ENCODE measurements around the gene UGT2B28. TPM values are rescaled to one million over a fixed set of nuclear protein-coding genes. Genes with fewer than 3 reads are reported as not detected.
"Not testable (repeated sequence)": the region's sequence is repeated elsewhere in the genome, so short reads cannot be mapped to it uniquely, and the experiment has no call there.

The UGT2B28 gene
- total RNA-seq, 1 experiment from 2014 or later: not detected

DNA sequence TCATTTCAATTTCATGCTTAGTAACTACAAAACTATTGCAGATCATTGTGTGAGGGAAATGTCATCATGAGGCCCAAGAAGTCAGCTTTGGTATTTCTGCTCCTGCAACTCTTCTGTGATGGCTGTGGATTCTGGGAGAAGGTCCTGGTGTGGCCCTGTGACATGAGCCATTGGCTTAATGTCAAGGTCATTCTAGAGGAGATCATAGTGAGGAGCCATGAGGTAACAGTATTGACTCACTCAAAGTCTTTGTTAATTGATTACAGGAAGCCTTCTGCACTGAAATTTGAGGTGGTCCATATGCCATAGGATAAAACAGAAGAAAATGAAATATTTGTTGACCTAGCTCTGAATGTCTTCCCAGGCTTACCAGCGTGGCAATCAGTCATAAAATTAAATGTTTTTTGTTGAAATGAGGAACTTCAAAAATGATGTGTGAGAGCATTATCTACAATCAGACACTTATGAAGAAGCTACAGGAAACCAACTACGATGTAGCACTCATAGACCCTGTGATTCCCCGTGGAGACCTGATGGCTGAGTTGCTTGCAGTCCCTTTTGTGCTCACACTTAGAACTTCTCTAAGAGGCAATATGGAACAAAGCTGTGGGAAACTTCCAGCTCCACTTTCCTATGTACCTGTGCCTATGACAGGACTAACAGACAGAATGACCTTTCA, 37.6 kb upstream of the UGT2B28 start:
- H3K27me3 Mint-ChIP-seq (ENCODE audit: insufficient read depth, unreplicated experiment); H3K4me3 Mint-ChIP-seq (ENCODE audit: unreplicated experiment); H3K36me3 Mint-ChIP-seq (ENCODE audit: insufficient read depth, unreplicated experiment); H3K4me3 ChIP-seq (ENCODE audit: low read depth, low read length); POLR2A ChIA-PET; H3K9me3 ChIP-seq; intact Hi-C loops (cut with micrococcal nuclease; ENCODE audit: unreplicated experiment); H3K27ac Mint-ChIP-seq (ENCODE audit: unreplicated experiment); H3K36me3 ChIP-seq (ENCODE audit: control insufficient read depth, insufficient read depth, low read length); CTCF ChIA-PET; H3K27me3 ChIP-seq (replicated peaks; ENCODE audit: control insufficient read depth, insufficient read depth, low read length); BruUV-seq (replicated peaks); DNase-seq: not testable (repeated sequence)
- Mint-ChIP-seq H3K9me3 (ENCODE audit: unreplicated experiment) (peaks cover 15% of the 10 kb centered on the region), H3K4me1 (ENCODE audit: low read depth, unreplicated experiment) (peaks cover 16% of the 10 kb centered on the region)
- H3K4me1 ChIP-seq: peaks cover 20% of the 10 kb centered on the region

- DNase-seq; POLR2A ChIA-PET; H3K9me3 Mint-ChIP-seq (ENCODE audit: unreplicated experiment); H3K4me1 ChIP-seq; H3K36me3 ChIP-seq (ENCODE audit: control insufficient read depth, insufficient read depth, low read length); H3K9me3 ChIP-seq; H3K4me3 ChIP-seq (ENCODE audit: low read depth, low read length); CTCF ChIA-PET; H3K27ac Mint-ChIP-seq (ENCODE audit: unreplicated experiment); H3K27me3 ChIP-seq (replicated peaks; ENCODE audit: control insufficient read depth, insufficient read depth, low read length); H3K4me3 Mint-ChIP-seq (ENCODE audit: unreplicated experiment); intact Hi-C loops (cut with micrococcal nuclease; ENCODE audit: unreplicated experiment); H3K36me3 Mint-ChIP-seq (ENCODE audit: insufficient read depth, unreplicated experiment); H3K27me3 Mint-ChIP-seq (ENCODE audit: insufficient read depth, unreplicated experiment); BruUV-seq (replicated peaks); H3K4me1 Mint-ChIP-seq (ENCODE audit: low read depth, unreplicated experiment): not testable (repeated sequence)
Measured at GRCh38 chr4:69250884-69251283, 29.4 kb upstream of the UGT2B28 start.

- H3K36me3 ChIP-seq (ENCODE audit: control insufficient read depth, insufficient read depth, low read length); CTCF ChIA-PET; POLR2A ChIA-PET; H3K4me3 ChIP-seq (ENCODE audit: low read depth, low read length); H3K27ac Mint-ChIP-seq (ENCODE audit: unreplicated experiment); H3K4me1 Mint-ChIP-seq (ENCODE audit: low read depth, unreplicated experiment); intact Hi-C loops (cut with micrococcal nuclease; ENCODE audit: unreplicated experiment); DNase-seq; H3K9me3 Mint-ChIP-seq (ENCODE audit: unreplicated experiment); H3K27me3 Mint-ChIP-seq (ENCODE audit: insufficient read depth, unreplicated experiment); H3K4me1 ChIP-seq; H3K4me3 Mint-ChIP-seq (ENCODE audit: unreplicated experiment); H3K9me3 ChIP-seq; BruUV-seq (replicated peaks); H3K27me3 ChIP-seq (replicated peaks; ENCODE audit: control insufficient read depth, insufficient read depth, low read length); H3K36me3 Mint-ChIP-seq (ENCODE audit: insufficient read depth, unreplicated experiment): not testable (repeated sequence)
Measured at GRCh38 chr4:69253147-69253772, 27.0 kb upstream of the UGT2B28 start.

DNA sequence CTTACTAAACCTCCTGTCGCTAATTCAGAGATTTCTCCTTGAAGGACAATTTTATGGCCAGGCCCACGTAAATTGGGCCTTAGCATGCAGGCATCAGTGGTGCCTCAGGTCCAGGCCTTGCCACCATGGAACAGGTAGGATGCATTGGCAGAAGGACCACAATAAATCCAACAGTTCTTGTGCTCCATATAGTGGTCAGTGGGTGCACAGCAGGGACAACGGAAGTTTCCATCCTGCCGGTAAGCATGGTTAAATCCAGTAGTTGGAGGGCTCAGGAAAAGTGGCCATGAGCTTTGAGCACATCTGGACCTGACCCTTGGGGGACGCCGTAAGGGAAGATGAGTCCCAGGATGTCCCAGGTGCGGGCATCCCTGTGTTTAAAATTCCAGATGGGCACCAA, 11.7 kb upstream of the UGT2B28 start:
- H3K9me3 Mint-ChIP-seq (ENCODE audit: unreplicated experiment): peaks cover 14% of the 10 kb centered on the region
- H3K36me3 Mint-ChIP-seq (ENCODE audit: insufficient read depth, unreplicated experiment); intact Hi-C loops (cut with micrococcal nuclease; ENCODE audit: unreplicated experiment); DNase-seq; H3K27ac Mint-ChIP-seq (ENCODE audit: unreplicated experiment); H3K4me1 ChIP-seq; H3K27me3 ChIP-seq (replicated peaks; ENCODE audit: control insufficient read depth, insufficient read depth, low read length); H3K4me3 ChIP-seq (ENCODE audit: low read depth, low read length); H3K36me3 ChIP-seq (ENCODE audit: control insufficient read depth, insufficient read depth, low read length); H3K4me1 Mint-ChIP-seq (ENCODE audit: low read depth, unreplicated experiment); POLR2A ChIA-PET; BruUV-seq (replicated peaks); H3K4me3 Mint-ChIP-seq (ENCODE audit: unreplicated experiment); H3K9me3 ChIP-seq; CTCF ChIA-PET; H3K27me3 Mint-ChIP-seq (ENCODE audit: insufficient read depth, unreplicated experiment): not testable (repeated sequence)

DNA sequence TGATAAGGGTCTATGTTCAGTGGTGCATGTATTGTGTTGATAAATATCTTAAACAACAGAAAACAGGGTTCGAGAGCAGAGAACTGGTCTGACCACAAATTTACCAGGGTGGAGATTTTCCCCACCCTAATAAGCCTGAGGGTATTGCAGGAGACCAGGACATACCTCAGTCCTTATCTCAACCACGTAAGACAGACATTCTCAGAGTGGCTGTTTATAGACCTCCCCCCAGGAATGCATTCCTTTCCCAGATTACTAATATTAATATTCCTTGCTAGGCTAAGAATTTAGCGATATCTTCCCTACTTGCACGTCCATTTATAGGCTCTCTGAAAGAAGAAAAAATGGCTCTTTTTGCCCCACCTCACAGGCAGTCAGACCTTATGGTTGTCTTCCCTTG, 16.1 kb downstream of the UGT2B28 start:
- not testable (repeated sequence) for H3K9me3 ChIP-seq; H3K36me3 Mint-ChIP-seq (ENCODE audit: insufficient read depth, unreplicated experiment)

DNA sequence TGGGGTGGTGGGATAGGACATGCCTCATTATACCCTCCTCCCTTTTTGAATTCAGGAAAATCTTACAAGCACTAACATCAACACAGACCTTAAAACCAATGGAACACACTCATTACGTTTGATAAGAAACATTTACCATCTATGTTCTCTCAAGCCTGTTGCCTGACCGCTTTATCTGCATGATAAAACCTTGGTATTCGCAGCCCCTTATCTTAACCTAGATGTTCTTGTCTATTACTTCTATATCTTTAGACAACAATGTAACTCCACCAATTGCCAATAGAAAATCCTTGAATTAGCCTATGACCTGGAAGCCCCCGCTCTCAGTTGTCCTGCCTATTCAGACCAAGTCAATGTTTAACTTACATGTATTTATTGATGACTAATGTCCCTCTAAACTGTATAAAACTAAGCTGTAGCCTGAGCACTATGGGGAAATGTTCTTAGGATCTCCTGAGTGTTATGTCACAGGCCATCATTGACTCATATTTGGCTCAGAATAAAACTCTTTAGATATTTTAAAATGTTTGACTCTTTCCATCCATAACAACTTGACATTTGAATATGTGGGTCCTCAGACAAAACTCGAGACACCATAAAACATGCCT, 28.3 kb downstream of the UGT2B28 start:
- BruUV-seq (replicated peaks); CTCF ChIA-PET; H3K36me3 ChIP-seq (ENCODE audit: control insufficient read depth, insufficient read depth, low read length); H3K4me3 ChIP-seq (ENCODE audit: low read depth, low read length); H3K9me3 ChIP-seq; intact Hi-C loops (cut with micrococcal nuclease; ENCODE audit: unreplicated experiment); H3K4me3 Mint-ChIP-seq (ENCODE audit: unreplicated experiment); H3K27me3 ChIP-seq (replicated peaks; ENCODE audit: control insufficient read depth, insufficient read depth, low read length); H3K27me3 Mint-ChIP-seq (ENCODE audit: insufficient read depth, unreplicated experiment); H3K36me3 Mint-ChIP-seq (ENCODE audit: insufficient read depth, unreplicated experiment); H3K4me1 ChIP-seq; POLR2A ChIA-PET; DNase-seq; H3K27ac Mint-ChIP-seq (ENCODE audit: unreplicated experiment): not testable (repeated sequence)
- peaks cover 16% of the 10 kb centered on the region for H3K4me1 Mint-ChIP-seq (ENCODE audit: low read depth, unreplicated experiment)
- peaks cover 17% of the 10 kb centered on the region for H3K9me3 Mint-ChIP-seq (ENCODE audit: unreplicated experiment)

More for the DNA sequence above, 16.1 kb downstream of the UGT2B28 start:
- H3K27me3 ChIP-seq (replicated peaks; ENCODE audit: control insufficient read depth, insufficient read depth, low read length); BruUV-seq (replicated peaks); CTCF ChIA-PET; H3K27ac Mint-ChIP-seq (ENCODE audit: unreplicated experiment); POLR2A ChIA-PET; H3K4me3 Mint-ChIP-seq (ENCODE audit: unreplicated experiment); H3K27me3 Mint-ChIP-seq (ENCODE audit: insufficient read depth, unreplicated experiment); H3K4me1 ChIP-seq; intact Hi-C loops (cut with micrococcal nuclease; ENCODE audit: unreplicated experiment); H3K36me3 ChIP-seq (ENCODE audit: control insufficient read depth, insufficient read depth, low read length); H3K4me3 ChIP-seq (ENCODE audit: low read depth, low read length): not testable (repeated sequence)
- peak in 1 of 2 experiments; percentile 24 for DNase-seq
- Mint-ChIP-seq H3K4me1 (ENCODE audit: low read depth, unreplicated experiment) (peaks cover 12% of the 10 kb centered on the region), H3K9me3 (ENCODE audit: unreplicated experiment) (peaks cover 17% of the 10 kb centered on the region)

DNA sequence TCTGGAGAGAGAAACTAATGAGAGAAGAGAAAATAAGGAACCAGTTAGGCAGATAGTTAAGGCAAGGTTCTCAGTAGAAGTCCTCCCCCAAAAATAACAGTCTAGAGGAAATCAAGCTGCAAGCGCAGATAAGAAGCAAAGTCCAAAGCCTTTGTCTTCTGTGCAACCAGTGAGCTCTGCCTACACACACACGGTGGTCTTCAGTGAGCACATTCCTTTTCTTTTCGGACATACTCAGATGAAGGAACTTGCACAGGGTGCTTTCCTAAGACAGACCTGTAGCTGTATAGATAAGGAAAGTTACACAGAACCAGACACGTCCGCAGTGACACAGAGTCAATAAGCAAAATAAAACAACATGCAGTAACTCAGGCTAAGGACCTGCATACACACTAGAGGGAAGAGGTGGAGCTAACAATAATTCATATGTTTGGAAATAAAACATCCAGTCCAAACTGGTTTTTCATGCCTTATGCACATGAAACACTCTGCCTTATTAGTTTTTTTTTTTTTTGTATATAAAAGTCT, 29.3 kb downstream of the UGT2B28 start:
- Mint-ChIP-seq H3K4me1 (ENCODE audit: low read depth, unreplicated experiment) (peaks cover 16% of the 10 kb centered on the region), H3K9me3 (ENCODE audit: unreplicated experiment) (peaks cover 17% of the 10 kb centered on the region)
- CTCF ChIA-PET: interaction anchor here (0.6 kb wide), 1 partner anchor 1092 kb away, joined by 4 read pairs; no protein-coding TSS in a partner anchor
- H3K36me3 ChIP-seq (ENCODE audit: control insufficient read depth, insufficient read depth, low read length); POLR2A ChIA-PET; intact Hi-C loops (cut with micrococcal nuclease; ENCODE audit: unreplicated experiment); H3K27me3 Mint-ChIP-seq (ENCODE audit: insufficient read depth, unreplicated experiment); H3K4me3 ChIP-seq (ENCODE audit: low read depth, low read length); H3K27me3 ChIP-seq (replicated peaks; ENCODE audit: control insufficient read depth, insufficient read depth, low read length); H3K27ac Mint-ChIP-seq (ENCODE audit: unreplicated experiment); H3K4me1 ChIP-seq; BruUV-seq (replicated peaks); H3K36me3 Mint-ChIP-seq (ENCODE audit: insufficient read depth, unreplicated experiment); H3K9me3 ChIP-seq; H3K4me3 Mint-ChIP-seq (ENCODE audit: unreplicated experiment); DNase-seq: not testable (repeated sequence)

Measured in Caco-2 (cell line).